ENCODE data around the gene OSBPL2. TPM values are rescaled to one million over a fixed set of nuclear protein-coding genes. Genes with fewer than 3 reads are reported as not detected.

The OSBPL2 gene
- total RNA-seq, 3 donors from 2014 or later: 17.5 to 22.5 (median 19.2) TPM

GRCh38 chr20:62262064-62262463 lies 23.7 kb downstream of the OSBPL2 start:
- Mint-ChIP-seq H3K27me3 (ENCODE audit: low read depth) (no peaks in the 10 kb centered on the region), H3K4me3 (no peak overlapping the region), H3K36me3 (ENCODE audit: insufficient read depth) (peaks cover 20% of the 10 kb centered on the region), H3K4me1 (ENCODE audit: low read depth) (no peaks in the 10 kb centered on the region), H3K9me3 (no peaks in the 10 kb centered on the region)
- ATAC-seq (no peak), DNase-seq (no peak)

- ATAC-seq (no peak), DNase-seq (no peak)
- Mint-ChIP-seq H3K27me3 (ENCODE audit: low read depth) (no peaks in the 10 kb centered on the region), H3K9me3 (no peaks in the 10 kb centered on the region), H3K4me3 (no peak overlapping the region), H3K36me3 (ENCODE audit: insufficient read depth) (peaks cover 24% of the 10 kb centered on the region), H3K4me1 (ENCODE audit: low read depth) (no peaks in the 10 kb centered on the region)
Observed at GRCh38 chr20:62263396-62263795, 25.1 kb downstream of the OSBPL2 start.

GRCh38 chr20:62265365-62265764 lies 27.0 kb downstream of the OSBPL2 start:
- ATAC-seq (no peak), DNase-seq (no peak)
- H3K36me3 Mint-ChIP-seq (ENCODE audit: insufficient read depth): peaks cover 20% of the 10 kb centered on the region

GRCh38 chr20:62266340-62266739 lies 28.0 kb downstream of the OSBPL2 start:
- Mint-ChIP-seq H3K4me1 (ENCODE audit: low read depth) (no peaks in the 10 kb centered on the region), H3K27me3 (ENCODE audit: low read depth) (no peaks in the 10 kb centered on the region), H3K36me3 (ENCODE audit: insufficient read depth) (peaks cover 19% of the 10 kb centered on the region), H3K4me3 (no peak overlapping the region), H3K9me3 (no peaks in the 10 kb centered on the region)
- ATAC-seq: no peak
- no peak for DNase-seq

More at GRCh38 chr20:62265365-62265764, 27.0 kb downstream of the OSBPL2 start:
- H3K4me3 Mint-ChIP-seq: no peak overlapping the region
- H3K27me3 Mint-ChIP-seq (ENCODE audit: low read depth): no peaks in the 10 kb centered on the region
- no peaks in the 10 kb centered on the region for H3K4me1 Mint-ChIP-seq (ENCODE audit: low read depth)
- no peaks in the 10 kb centered on the region for H3K9me3 Mint-ChIP-seq

- no peak for DNase-seq
- H3K27me3 Mint-ChIP-seq (ENCODE audit: low read depth): no peaks in the 10 kb centered on the region
- no peaks in the 10 kb centered on the region for H3K4me1 Mint-ChIP-seq (ENCODE audit: low read depth)
- ATAC-seq: no peak
- H3K4me3 Mint-ChIP-seq: no peak overlapping the region
- peaks cover 19% of the 10 kb centered on the region for H3K36me3 Mint-ChIP-seq (ENCODE audit: insufficient read depth)
- H3K9me3 Mint-ChIP-seq: no peaks in the 10 kb centered on the region
Observed at GRCh38 chr20:62266851-62267250, 28.5 kb downstream of the OSBPL2 start.

- no peak for ATAC-seq
- no peak overlapping the region for H3K4me3 Mint-ChIP-seq
- no peaks in the 10 kb centered on the region for H3K27me3 Mint-ChIP-seq (ENCODE audit: low read depth)
- DNase-seq: no peak
- no peaks in the 10 kb centered on the region for H3K4me1 Mint-ChIP-seq (ENCODE audit: low read depth)
- no peaks in the 10 kb centered on the region for H3K9me3 Mint-ChIP-seq
- H3K36me3 Mint-ChIP-seq (ENCODE audit: insufficient read depth): peaks cover 22% of the 10 kb centered on the region
Observed at GRCh38 chr20:62267543-62267942, 29.2 kb downstream of the OSBPL2 start.

GRCh38 chr20:62268228-62268900 lies 30.0 kb downstream of the OSBPL2 start:
- Mint-ChIP-seq H3K9me3 (no peaks in the 10 kb centered on the region), H3K4me1 (ENCODE audit: low read depth) (no peaks in the 10 kb centered on the region), H3K36me3 (ENCODE audit: insufficient read depth) (peaks cover 23% of the 10 kb centered on the region)

GRCh38 chr20:62269378-62269777 lies 31.1 kb downstream of the OSBPL2 start:
- H3K27me3 Mint-ChIP-seq (ENCODE audit: low read depth): no peaks in the 10 kb centered on the region
- H3K4me1 Mint-ChIP-seq (ENCODE audit: low read depth): no peaks in the 10 kb centered on the region
- no peak for ATAC-seq
- no peaks in the 10 kb centered on the region for H3K9me3 Mint-ChIP-seq
- DNase-seq: no peak
- H3K4me3 Mint-ChIP-seq: no peak overlapping the region
- H3K36me3 Mint-ChIP-seq (ENCODE audit: insufficient read depth): peaks cover 26% of the 10 kb centered on the region

More at GRCh38 chr20:62268228-62268900, 30.0 kb downstream of the OSBPL2 start:
- no peak for ATAC-seq
- DNase-seq: no peak
- Mint-ChIP-seq H3K4me3 (no peak overlapping the region), H3K27me3 (ENCODE audit: low read depth) (no peaks in the 10 kb centered on the region)

- Mint-ChIP-seq H3K4me1 (ENCODE audit: low read depth) (no peaks in the 10 kb centered on the region), H3K36me3 (ENCODE audit: insufficient read depth) (peaks cover 25% of the 10 kb centered on the region), H3K27me3 (ENCODE audit: low read depth) (no peaks in the 10 kb centered on the region)
Observed at GRCh38 chr20:62269871-62270270, 31.6 kb downstream of the OSBPL2 start.

GRCh38 chr20:62272200-62272599 lies 33.9 kb downstream of the OSBPL2 start:
- Mint-ChIP-seq H3K36me3 (ENCODE audit: insufficient read depth) (peaks cover 19% of the 10 kb centered on the region), H3K27me3 (ENCODE audit: low read depth) (no peaks in the 10 kb centered on the region), H3K9me3 (no peaks in the 10 kb centered on the region), H3K4me1 (ENCODE audit: low read depth) (no peaks in the 10 kb centered on the region), H3K4me3 (no peak overlapping the region)
- ATAC-seq: no peak
- DNase-seq: no peak

More at GRCh38 chr20:62269871-62270270, 31.6 kb downstream of the OSBPL2 start:
- ATAC-seq (no peak), DNase-seq (no peak)
- Mint-ChIP-seq H3K4me3 (no peak overlapping the region), H3K9me3 (no peaks in the 10 kb centered on the region)

- DNase-seq: no peak
- Mint-ChIP-seq H3K4me3 (no peak overlapping the region), H3K9me3 (no peaks in the 10 kb centered on the region), H3K27me3 (ENCODE audit: low read depth) (no peaks in the 10 kb centered on the region), H3K36me3 (ENCODE audit: insufficient read depth) (peaks cover 16% of the 10 kb centered on the region), H3K4me1 (ENCODE audit: low read depth) (no peaks in the 10 kb centered on the region)
- no peak for ATAC-seq
Observed at GRCh38 chr20:62273416-62273815, 35.1 kb downstream of the OSBPL2 start.

GRCh38 chr20:62274332-62274950 lies 36.1 kb downstream of the OSBPL2 start:
- Mint-ChIP-seq H3K36me3 (ENCODE audit: insufficient read depth) (peaks cover 21% of the 10 kb centered on the region), H3K4me1 (ENCODE audit: low read depth) (no peaks in the 10 kb centered on the region), H3K9me3 (no peaks in the 10 kb centered on the region), H3K4me3 (no peak overlapping the region), H3K27me3 (ENCODE audit: low read depth) (no peaks in the 10 kb centered on the region)
- ATAC-seq (no peak), DNase-seq (no peak)

- DNase-seq: no peak
- H3K4me3 Mint-ChIP-seq: no peak overlapping the region
- no peaks in the 10 kb centered on the region for H3K27me3 Mint-ChIP-seq (ENCODE audit: low read depth)
- no peaks in the 10 kb centered on the region for H3K9me3 Mint-ChIP-seq
- no peak for ATAC-seq
- no peaks in the 10 kb centered on the region for H3K4me1 Mint-ChIP-seq (ENCODE audit: low read depth)
- peaks cover 23% of the 10 kb centered on the region for H3K36me3 Mint-ChIP-seq (ENCODE audit: insufficient read depth)
Observed at GRCh38 chr20:62275219-62275618, 36.9 kb downstream of the OSBPL2 start.

GRCh38 chr20:62276439-62276838 lies 38.1 kb downstream of the OSBPL2 start:
- no peaks in the 10 kb centered on the region for H3K27me3 Mint-ChIP-seq (ENCODE audit: low read depth)
- no peaks in the 10 kb centered on the region for H3K4me1 Mint-ChIP-seq (ENCODE audit: low read depth)
- no peak for ATAC-seq
- H3K9me3 Mint-ChIP-seq: no peaks in the 10 kb centered on the region
- no peak for DNase-seq
- H3K36me3 Mint-ChIP-seq (ENCODE audit: insufficient read depth): peaks cover 21% of the 10 kb centered on the region
- no peak overlapping the region for H3K4me3 Mint-ChIP-seq

- DNase-seq (no peak), ATAC-seq (no peak)
- Mint-ChIP-seq H3K27me3 (ENCODE audit: low read depth) (no peaks in the 10 kb centered on the region), H3K4me3 (no peak overlapping the region), H3K36me3 (ENCODE audit: insufficient read depth) (peaks cover 26% of the 10 kb centered on the region), H3K9me3 (no peaks in the 10 kb centered on the region), H3K4me1 (ENCODE audit: low read depth) (no peaks in the 10 kb centered on the region)
Observed at GRCh38 chr20:62277253-62277652, 38.9 kb downstream of the OSBPL2 start.

Data from activated T-cell treated with anti-CD3 and anti-CD28 coated beads, Interleukin-2, amount 50 U/mL, for 4 hours (primary cell).